ENCODE results near the gene IFNL4. TPM values are rescaled to one million over a fixed set of nuclear protein-coding genes. Genes with fewer than 3 reads are reported as not detected.
A peak's percentile ranks its signal among the peaks of the same experiment; 100 is the strongest.

IFNL4 gene
- polyA plus RNA-seq, 3 donors, result not detected

DNA sequence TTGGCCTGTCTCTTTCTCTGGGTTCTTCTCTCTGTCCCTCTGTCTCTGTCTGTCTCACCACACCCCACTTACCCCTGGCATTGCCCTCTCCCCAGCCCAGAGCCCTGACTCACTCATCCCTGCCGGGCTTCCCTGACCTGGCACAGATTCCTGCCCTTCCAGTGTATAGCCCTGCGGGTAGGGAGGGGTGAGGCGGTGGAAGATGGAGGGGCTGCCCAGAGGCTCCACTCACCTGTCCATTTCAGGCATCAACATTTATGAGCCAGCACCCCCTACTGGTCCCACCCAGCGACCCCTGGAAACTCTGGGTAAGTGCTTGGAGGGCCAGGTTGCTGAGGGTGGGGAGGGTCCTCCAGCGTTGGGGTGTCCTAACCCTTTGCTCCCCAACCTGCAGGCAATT, 50.8 kb downstream of the IFNL4 start:
- peaks cover 0 to 2% of the 10 kb centered on the region in 2 donors for H3K36me3 Mint-ChIP-seq
- TF ChIP-seq, protein P1, sequence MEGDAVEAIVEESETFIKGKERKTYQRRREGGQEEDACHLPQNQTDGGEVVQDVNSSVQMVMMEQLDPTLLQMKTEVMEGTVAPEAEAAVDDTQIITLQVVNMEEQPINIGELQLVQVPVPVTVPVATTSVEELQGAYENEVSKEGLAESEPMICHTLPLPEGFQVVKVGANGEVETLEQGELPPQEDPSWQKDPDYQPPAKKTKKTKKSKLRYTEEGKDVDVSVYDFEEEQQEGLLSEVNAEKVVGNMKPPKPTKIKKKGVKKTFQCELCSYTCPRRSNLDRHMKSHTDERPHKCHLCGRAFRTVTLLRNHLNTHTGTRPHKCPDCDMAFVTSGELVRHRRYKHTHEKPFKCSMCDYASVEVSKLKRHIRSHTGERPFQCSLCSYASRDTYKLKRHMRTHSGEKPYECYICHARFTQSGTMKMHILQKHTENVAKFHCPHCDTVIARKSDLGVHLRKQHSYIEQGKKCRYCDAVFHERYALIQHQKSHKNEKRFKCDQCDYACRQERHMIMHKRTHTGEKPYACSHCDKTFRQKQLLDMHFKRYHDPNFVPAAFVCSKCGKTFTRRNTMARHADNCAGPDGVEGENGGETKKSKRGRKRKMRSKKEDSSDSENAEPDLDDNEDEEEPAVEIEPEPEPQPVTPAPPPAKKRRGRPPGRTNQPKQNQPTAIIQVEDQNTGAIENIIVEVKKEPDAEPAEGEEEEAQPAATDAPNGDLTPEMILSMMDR (IDR thresholded peaks at IDR 0.05), result no peak
- peaks cover 3% of the 10 kb centered on the region for H3K4me1 Mint-ChIP-seq
- H2AFZ ChIP-seq (ENCODE audit: insufficient read depth, low read depth, low read length, poor library complexity, severe bottlenecking), result no peak overlapping the region
- H3K27me3 ChIP-seq (ENCODE audit: control insufficient read depth in 2 of 2, insufficient read depth in 2 of 2, low read length in 2 of 2), result peaks cover 10 to 45% of the 10 kb centered on the region in 2 donors
- peaks cover 45 to 79% (median 56%) of the 10 kb centered on the region in 3 donors for H3K27me3 Mint-ChIP-seq (ENCODE audit: low read depth in 3 of 3)
- H3K27ac ChIP-seq (ENCODE audit: low read depth in 1 of 2, low read length in 2 of 2), result no peak overlapping the region
- H3K9me3 ChIP-seq (replicated peaks in 1 of 2; ENCODE audit: control insufficient read depth in 1 of 2, insufficient read depth in 1 of 2, low read length in 2 of 2), result peaks cover 0 to 9% of the 10 kb centered on the region in 2 donors
- H3K4me3 Mint-ChIP-seq, result peak overlapping the region in 1 of 2 donors; percentile 75
- intact Hi-C loops (cut with micrococcal nuclease), result no loop called here
- no peaks in the 10 kb centered on the region for H4K20me1 ChIP-seq (ENCODE audit: insufficient read depth, low read length)
- H3K4me1 ChIP-seq (ENCODE audit: control insufficient read depth in 1 of 2, insufficient read depth in 2 of 2, low read length in 2 of 2), result no peaks in the 10 kb centered on the region
- peaks cover 0 to 7% (median 2%) of the 10 kb centered on the region in 7 donors for H3K9me3 Mint-ChIP-seq
- no peaks in the 10 kb centered on the region for H3K36me3 ChIP-seq (replicated peaks in 1 of 2; ENCODE audit: control insufficient read depth in 1 of 2, insufficient read depth in 2 of 2, low read length in 2 of 2)
- no peak overlapping the region for H3K9ac ChIP-seq (ENCODE audit: insufficient read depth, low read length, poor library complexity, severe bottlenecking)
- no peaks in the 10 kb centered on the region for H3K79me2 ChIP-seq (ENCODE audit: insufficient read depth, low read length)
- WGBS (ENCODE audit: insufficient coverage), result no CpG with 5 or more reads among the region's 5 CpGs
- H3K4me2 ChIP-seq (replicated peaks; ENCODE audit: extremely low read depth, low read length, poor library complexity, severe bottlenecking), result no peak overlapping the region
- peak overlapping the region in 1 of 7 donors; percentile 3 for H3K27ac Mint-ChIP-seq
- H3K4me3 ChIP-seq (replicated peaks in 1 of 3; ENCODE audit: low read depth in 2 of 3, low read length in 3 of 3), result no peak overlapping the region
- DNase-seq, result no peak

DNA sequence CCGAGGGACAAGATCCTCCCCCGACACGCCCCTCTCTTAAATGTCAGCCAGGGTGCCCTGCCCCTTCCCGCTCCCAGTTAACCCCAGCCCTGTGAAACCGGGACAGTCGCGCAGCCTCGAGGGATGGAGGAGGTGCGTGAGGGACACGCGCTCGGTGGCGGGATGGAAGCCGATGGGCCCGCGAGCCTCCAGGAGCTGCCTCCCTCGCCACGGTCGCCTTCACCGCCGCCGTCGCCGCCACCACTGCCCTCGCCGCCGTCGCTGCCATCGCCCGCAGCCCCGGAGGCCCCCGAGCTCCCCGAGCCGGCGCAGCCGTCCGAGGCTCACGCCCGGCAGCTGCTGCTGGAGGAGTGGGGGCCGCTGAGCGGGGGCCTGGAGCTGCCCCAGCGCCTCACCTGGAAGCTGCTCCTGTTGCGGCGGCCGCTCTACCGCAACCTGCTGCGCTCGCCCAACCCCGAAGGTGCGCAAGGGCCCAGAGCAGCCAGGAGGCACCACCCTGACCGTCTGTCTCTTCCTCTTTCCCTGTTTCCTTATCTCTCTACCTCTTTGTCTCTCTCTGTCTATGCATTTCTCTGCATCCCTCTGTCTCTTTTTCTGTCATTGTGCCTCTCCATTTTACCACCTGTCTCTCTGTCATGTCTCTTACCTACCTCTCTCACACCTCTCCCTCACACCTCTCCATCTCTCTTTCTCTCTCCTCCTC, 51.6 kb downstream of the IFNL4 start, which contains the start of gene NCCRP1:
Gene NCCRP1, plus strand, starts transcription at position 105 of the 703 bp plus-strand sequence. Its CDS starts 19 bp downstream, at position 124.
- Mint-ChIP-seq H3K27me3 (ENCODE audit: low read depth in 3 of 3) (peaks cover 39 to 74% (median 50%) of the 10 kb centered on the region in 3 donors), H3K4me1 (peaks cover 3% of the 10 kb centered on the region), H3K9me3 (peaks cover 0 to 7% (median 2%) of the 10 kb centered on the region in 7 donors), H3K27ac (peak within 1 kb of the TSS in 1 of 7 donors; percentile 3), H3K36me3 (peaks cover 0 to 2% of the 10 kb centered on the region in 2 donors), H3K4me3 (peak within 1 kb of the TSS in 1 of 2 donors; percentile 75)
- Histone ChIP-seq H3K4me1 (ENCODE audit: control insufficient read depth in 1 of 2, insufficient read depth in 2 of 2, low read length in 2 of 2) (no peaks in the 10 kb centered on the region), H3K27ac (ENCODE audit: low read depth in 1 of 2, low read length in 2 of 2) (no peak within 1 kb of the TSS), H3K4me3 (replicated peaks in 1 of 3; ENCODE audit: low read depth in 2 of 3, low read length in 3 of 3) (no peak within 1 kb of the TSS), H3K9me3 (replicated peaks in 1 of 2; ENCODE audit: control insufficient read depth in 1 of 2, insufficient read depth in 1 of 2, low read length in 2 of 2) (peaks cover 0 to 9% of the 10 kb centered on the region in 2 donors), H3K79me2 (ENCODE audit: insufficient read depth, low read length) (no peaks in the 10 kb centered on the region), H2AFZ (ENCODE audit: insufficient read depth, low read depth, low read length, poor library complexity, severe bottlenecking) (no peak within 1 kb of the TSS), H3K9ac (ENCODE audit: insufficient read depth, low read length, poor library complexity, severe bottlenecking) (no peak within 1 kb of the TSS), H3K36me3 (replicated peaks in 1 of 2; ENCODE audit: control insufficient read depth in 1 of 2, insufficient read depth in 2 of 2, low read length in 2 of 2) (no peaks in the 10 kb centered on the region), H3K27me3 (ENCODE audit: control insufficient read depth in 2 of 2, insufficient read depth in 2 of 2, low read length in 2 of 2) (peaks cover 10 to 42% of the 10 kb centered on the region in 2 donors), H3K4me2 (replicated peaks; ENCODE audit: extremely low read depth, low read length, poor library complexity, severe bottlenecking) (no peak within 1 kb of the TSS), H4K20me1 (ENCODE audit: insufficient read depth, low read length) (no peaks in the 10 kb centered on the region)
- TF ChIP-seq, protein P1 (IDR thresholded peaks at IDR 0.05), result no peak
- intact Hi-C loops (cut with micrococcal nuclease), result no loop called here
- WGBS (ENCODE audit: insufficient coverage), result 1% methylated on average over 47 of the region's 51 CpGs
- no peak for DNase-seq

Data from CD14-positive monocyte (primary cell).